Dermis blood vessel endothelial cell (primary cell): ENCODE data around the gene PITRM1. TPM values are rescaled to one million over a fixed set of nuclear protein-coding genes. Genes with fewer than 3 reads are reported as not detected.

ENCODE experiments used
- DNase-seq: peaks from one replicate; pipeline ENCODE4 v3.0.0; 2010
- total RNA-seq: library from RNA; depleted of rRNA; stranded (reverse); fragments of >200 nt; gene quantifications from 2 replicates; pipeline ENCODE4 v1.2.3, GENCODE V29; 2014

PITRM1 gene
- total RNA-seq, 1 donor from 2014 or later = 47.1 TPM

GRCh38 chr10:3166496-3167290 is 5.9 kb downstream of the PITRM1 start:
- no peak for DNase-seq

- no peak for DNase-seq
Measured at GRCh38 chr10:3165196-3165595, 7.4 kb downstream of the PITRM1 start.

GRCh38 chr10:3163879-3164278 is 8.7 kb downstream of the PITRM1 start:
- DNase-seq = no peak

- no peak for DNase-seq
Measured at GRCh38 chr10:3162533-3162932, 10.0 kb downstream of the PITRM1 start.

GRCh38 chr10:3159152-3159551 is 13.4 kb downstream of the PITRM1 start:
- no peak for DNase-seq

- DNase-seq = no peak
Measured at GRCh38 chr10:3154666-3155065, 17.9 kb downstream of the PITRM1 start.

GRCh38 chr10:3152566-3152935 is 20.0 kb downstream of the PITRM1 start:
- no peak for DNase-seq

GRCh38 chr10:3151889-3152565 is 20.6 kb downstream of the PITRM1 start:
- DNase-seq = no peak

GRCh38 chr10:3150961-3151360 is 21.6 kb downstream of the PITRM1 start:
- no peak for DNase-seq

GRCh38 chr10:3150366-3150765 is 22.2 kb downstream of the PITRM1 start:
- DNase-seq = no peak

GRCh38 chr10:3149918-3150317 is 22.7 kb downstream of the PITRM1 start:
- no peak for DNase-seq

- DNase-seq = no peak
Measured at GRCh38 chr10:3148994-3149393, 23.6 kb downstream of the PITRM1 start.

- DNase-seq = no peak
Measured at GRCh38 chr10:3148041-3148440, 24.5 kb downstream of the PITRM1 start.

GRCh38 chr10:3147117-3147820 is 25.3 kb downstream of the PITRM1 start:
- DNase-seq = no peak

GRCh38 chr10:3146289-3146688 is 26.3 kb downstream of the PITRM1 start:
- DNase-seq = no peak

GRCh38 chr10:3145366-3145765 is 27.2 kb downstream of the PITRM1 start:
- DNase-seq = no peak

- DNase-seq = no peak
Measured at GRCh38 chr10:3143791-3144434, 28.7 kb downstream of the PITRM1 start.

GRCh38 chr10:3143366-3143765 is 29.2 kb downstream of the PITRM1 start:
- no peak for DNase-seq

- no peak for DNase-seq
Measured at GRCh38 chr10:3142146-3142875, 30.3 kb downstream of the PITRM1 start.

- DNase-seq = peak; percentile 60
Measured at GRCh38 chr10:3141351-3142005, 31.1 kb downstream of the PITRM1 start.

GRCh38 chr10:3140280-3140679 is 32.3 kb downstream of the PITRM1 start:
- DNase-seq = no peak
